HUDEP-2 (cell line): ENCODE measurements around the gene SUB1.

ENCODE experiments used
- DNase-seq, 76 experiments: peaks; one replicate each; lab custom pipeline; 2025; ENCODE audit not compliant: unreplicated experiment in 76 of 76; lab: John Stamatoyannopoulos, UW

SUB1 gene

DNA sequence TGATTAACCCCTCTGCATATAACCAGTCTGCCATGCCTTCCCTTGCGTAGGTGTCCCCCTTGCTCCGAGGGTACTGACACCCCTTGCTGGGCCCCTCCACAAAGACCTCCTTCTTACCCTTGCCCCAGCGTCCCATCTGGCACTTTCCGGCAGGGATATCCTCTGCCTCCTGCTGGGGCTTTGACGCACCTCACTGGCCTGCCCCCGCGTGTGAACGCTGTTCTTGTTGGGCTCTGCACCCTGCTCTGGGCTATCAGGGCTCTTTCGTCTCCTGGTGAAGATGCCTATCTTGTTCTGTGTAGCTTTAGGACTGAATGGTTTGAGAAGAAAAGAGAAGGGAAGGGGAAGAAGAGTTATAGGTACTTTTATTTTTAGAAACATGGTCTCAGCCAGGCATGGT, 53.0 kb downstream of the SUB1 start:
- no peak for DNase-seq

DNA sequence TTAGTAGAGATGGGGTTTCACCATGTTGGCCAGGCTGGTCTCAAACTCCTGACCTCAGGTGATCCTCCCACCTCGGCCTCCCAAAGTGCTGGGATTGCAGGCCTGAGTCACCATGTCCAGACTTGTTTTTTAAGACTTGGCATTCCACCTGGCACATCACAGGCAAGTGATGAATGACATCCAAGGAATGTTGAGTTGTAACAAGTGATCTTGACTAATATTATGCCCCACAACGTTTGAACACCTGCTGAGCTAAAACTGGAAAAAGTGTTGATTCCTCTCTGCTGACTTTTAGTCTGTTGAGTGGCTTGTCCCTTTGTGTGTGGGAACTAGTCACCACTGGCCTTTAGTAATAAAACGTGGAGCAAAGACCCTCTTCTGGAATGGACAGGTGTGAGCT, 54.6 kb downstream of the SUB1 start:
- DNase-seq = no peak

DNA sequence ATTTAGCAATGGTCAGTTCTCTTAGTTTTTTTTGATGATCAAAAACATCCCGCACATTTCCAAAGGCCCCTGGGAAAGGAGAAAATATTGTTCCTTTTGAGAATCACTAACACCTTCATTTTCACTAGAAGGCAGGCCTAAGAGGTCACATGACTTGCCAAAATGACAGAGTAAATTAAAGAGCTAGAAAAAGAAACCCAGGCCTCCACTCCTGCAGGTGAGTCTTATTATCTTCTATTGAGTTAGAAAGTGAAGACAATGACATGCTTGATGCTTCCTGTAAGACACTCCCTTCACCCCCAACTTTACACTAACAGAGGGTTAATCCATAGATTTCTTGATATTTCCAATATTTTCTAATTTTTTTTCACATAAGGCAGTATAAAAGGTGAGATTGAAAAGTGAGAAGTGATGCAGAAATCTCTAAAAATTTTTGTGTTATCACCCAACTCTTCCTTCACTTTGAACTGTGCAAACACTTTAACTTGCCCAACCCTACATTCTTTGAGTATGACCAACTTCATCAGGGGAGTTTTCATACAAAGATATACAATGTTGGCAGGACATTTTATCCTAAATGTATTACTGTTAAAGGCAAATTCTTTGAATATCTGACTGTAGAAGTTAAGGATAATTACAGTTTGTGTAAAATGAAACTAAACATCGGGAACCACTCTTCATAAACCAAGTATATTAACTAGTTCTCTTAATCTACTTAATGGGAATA, 57.1 kb downstream of the SUB1 start:
- DNase-seq = no peak

DNA sequence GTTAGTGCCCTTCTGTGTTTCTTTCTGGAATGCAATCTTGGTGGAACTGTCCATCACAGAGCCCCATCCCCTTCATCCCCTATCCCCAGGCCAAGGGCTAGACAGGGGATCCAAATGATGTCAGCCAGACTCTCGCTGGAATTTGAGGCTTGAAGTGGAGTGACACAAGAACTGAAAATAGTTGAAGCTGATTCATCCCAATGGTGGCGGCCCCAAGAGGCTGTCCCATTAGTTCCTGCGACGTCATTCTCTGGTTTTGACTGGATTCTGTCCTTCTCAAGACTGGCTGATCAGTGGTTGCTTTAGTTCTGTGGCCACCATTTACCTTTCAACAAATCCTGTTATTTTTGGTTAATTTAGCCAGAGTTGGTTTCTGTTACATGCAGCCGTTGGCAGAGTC, 59.9 kb downstream of the SUB1 start:
- no peak for DNase-seq

DNA sequence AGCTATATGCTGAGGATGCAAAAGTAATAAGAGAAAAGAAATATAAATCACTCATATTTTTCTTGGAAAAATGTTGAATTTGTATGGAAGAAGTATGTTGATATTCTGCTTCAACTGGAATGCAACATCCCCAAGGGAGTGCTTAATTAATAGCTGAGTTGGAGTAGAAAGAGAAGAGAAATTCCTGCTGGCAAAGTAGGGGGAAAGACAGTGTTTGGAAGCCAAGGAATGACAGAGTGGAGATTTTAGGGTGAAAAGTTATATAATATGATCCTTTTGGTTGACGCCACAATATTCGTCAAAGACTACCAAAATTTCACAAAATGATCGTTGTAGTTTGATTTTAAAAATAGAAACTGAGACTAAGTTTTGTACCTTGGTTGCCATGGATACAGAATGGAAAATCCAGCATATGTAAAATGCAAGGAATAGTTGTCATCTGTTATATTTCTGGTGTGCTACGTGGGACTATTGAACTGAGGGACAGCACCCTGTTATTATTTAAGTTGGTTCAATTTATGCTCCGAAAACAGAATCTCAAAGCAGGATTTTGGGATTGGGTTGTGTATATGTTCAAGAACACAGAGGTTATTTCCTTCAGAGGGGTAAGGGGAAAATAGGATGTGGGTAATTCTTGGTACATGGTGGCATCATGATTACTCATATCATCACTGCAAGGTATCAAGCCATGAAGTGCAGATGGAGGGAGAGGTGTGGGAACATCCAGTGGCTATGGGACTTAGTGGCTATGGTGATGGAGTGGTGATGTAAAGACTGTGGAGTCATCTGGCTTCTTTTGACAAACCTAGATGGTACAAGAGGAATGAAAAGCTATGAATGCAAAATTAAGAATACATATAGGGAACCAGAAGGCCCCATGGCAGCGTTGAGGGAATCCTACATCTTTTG, 61.0 kb downstream of the SUB1 start:
- DNase-seq = no peak

DNA sequence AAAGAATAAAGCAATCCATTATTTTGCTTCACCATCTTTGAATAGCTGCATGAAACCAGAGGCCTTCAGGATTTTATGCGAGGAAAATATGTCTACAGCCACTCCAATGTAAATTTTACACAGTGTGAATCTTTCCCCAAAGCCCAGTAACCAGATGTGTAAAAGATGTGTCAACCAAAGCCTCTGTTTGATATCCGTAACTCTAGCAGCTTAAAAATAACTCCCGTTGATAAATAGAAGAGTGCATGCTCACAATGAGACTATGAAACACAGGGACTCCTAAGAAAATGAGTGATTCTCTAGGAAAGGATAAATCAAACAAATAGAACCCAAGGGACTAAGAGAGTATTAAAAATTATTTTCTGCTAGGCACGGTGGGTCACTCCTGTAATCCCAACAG, 65.7 kb downstream of the SUB1 start:
- no peak for DNase-seq

DNA sequence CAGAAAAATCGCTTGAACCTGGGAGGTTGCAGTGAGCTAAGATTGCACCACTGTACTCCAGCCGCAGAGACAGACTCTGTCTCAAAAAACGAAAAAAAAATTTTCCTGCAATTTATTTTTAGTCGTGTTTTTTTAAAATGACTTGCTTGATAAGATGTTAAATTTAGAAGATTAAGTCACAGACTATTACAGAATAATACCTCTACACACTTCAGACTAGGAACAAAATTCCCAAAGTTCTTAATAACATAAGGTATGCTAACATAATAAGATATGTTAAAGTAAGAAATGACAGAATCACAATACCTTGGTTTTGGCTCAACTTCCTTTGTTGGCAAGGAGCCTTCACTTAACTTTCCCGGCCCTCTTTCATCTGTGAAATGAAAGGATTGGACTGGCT, 66.3 kb downstream of the SUB1 start:
- DNase-seq = no peak
